ENCODE results near the gene TPH1.

Gene TPH1

DNA sequence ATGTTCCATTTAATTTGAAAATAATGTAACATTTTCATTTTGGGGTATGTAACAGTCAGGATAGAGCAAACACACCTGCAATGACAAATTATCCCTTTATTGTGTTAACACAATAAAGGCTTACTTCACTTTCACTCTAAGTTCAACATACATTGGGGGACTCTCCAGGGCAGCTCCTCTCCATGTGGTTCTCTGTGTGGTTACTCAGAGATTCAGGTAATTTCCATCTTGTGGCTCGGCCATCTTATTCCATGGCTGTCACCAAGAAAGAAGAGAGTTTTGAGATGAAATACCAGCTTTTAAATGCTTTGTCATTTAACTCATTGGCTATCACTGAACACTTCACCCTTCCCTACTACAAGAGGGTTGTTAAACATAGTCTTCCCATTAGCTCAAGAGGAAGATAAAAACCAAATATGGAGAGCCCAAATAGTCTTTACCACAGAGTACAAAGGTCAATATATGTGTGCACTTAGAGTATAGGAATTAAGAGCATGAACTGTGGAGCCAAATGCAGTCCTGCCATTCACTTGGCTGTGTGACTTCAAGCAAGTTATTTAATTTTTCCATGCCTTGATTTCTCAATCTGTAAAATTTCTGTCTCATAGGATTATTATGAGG, 10.6 kb upstream of the TPH1 start:
- no peaks in the 10 kb centered on the region for H4K20me1 ChIP-seq (ENCODE audit: insufficient read depth, low read length)
- H3K79me2 ChIP-seq (ENCODE audit: low read length) = no peaks in the 10 kb centered on the region
- H3K27me3 ChIP-seq (ENCODE audit: low read depth, low read length) = no peaks in the 10 kb centered on the region
- H3K4me1 ChIP-seq (ENCODE audit: low read length) = no peaks in the 10 kb centered on the region
- no peak overlapping the region for H2AFZ ChIP-seq (ENCODE audit: low read depth, low read length)
- no peak overlapping the region for H3K4me3 ChIP-seq (ENCODE audit: low read length)
- TF ChIP-seq EZH2phosphoT487 (IDR thresholded peaks at IDR 0.05; ENCODE audit: low read depth) = no peak
- TF ChIP-seq CTCF (IDR thresholded peaks at IDR 0.05; ENCODE audit: low read depth, low read length) = no peak
- H3K27ac ChIP-seq (ENCODE audit: low read length) = no peak overlapping the region
- H3K36me3 ChIP-seq (replicated peaks; ENCODE audit: low read depth, low read length) = no peaks in the 10 kb centered on the region
- H3K9me3 ChIP-seq (ENCODE audit: insufficient read depth, low read length) = no peaks in the 10 kb centered on the region
- no peak overlapping the region for H3K9ac ChIP-seq (ENCODE audit: low read length)
- no peak overlapping the region for H3K4me2 ChIP-seq (ENCODE audit: low read length)

- H3K4me2 ChIP-seq (ENCODE audit: low read length) = no peak overlapping the region
- no peak overlapping the region for H2AFZ ChIP-seq (ENCODE audit: low read depth, low read length)
- H3K27ac ChIP-seq (ENCODE audit: low read length) = no peak overlapping the region
- H3K9ac ChIP-seq (ENCODE audit: low read length) = no peak overlapping the region
- no peaks in the 10 kb centered on the region for H3K36me3 ChIP-seq (replicated peaks; ENCODE audit: low read depth, low read length)
- TF ChIP-seq CTCF (IDR thresholded peaks at IDR 0.05; ENCODE audit: low read depth, low read length) (no peak), EZH2phosphoT487 (IDR thresholded peaks at IDR 0.05; ENCODE audit: low read depth) (no peak)
- H3K4me3 ChIP-seq (ENCODE audit: low read length) = no peak overlapping the region
- no peaks in the 10 kb centered on the region for H3K9me3 ChIP-seq (ENCODE audit: insufficient read depth, low read length)
- H4K20me1 ChIP-seq (ENCODE audit: insufficient read depth, low read length) = no peaks in the 10 kb centered on the region
- H3K4me1 ChIP-seq (ENCODE audit: low read length) = peaks cover 9% of the 10 kb centered on the region
- H3K79me2 ChIP-seq (ENCODE audit: low read length) = no peaks in the 10 kb centered on the region
- H3K27me3 ChIP-seq (ENCODE audit: low read depth, low read length) = no peaks in the 10 kb centered on the region
These were observed 8.5 kb upstream of the TPH1 start for GRCh38 chr11:18054511-18055103.

- H3K79me2 ChIP-seq (ENCODE audit: low read length) = no peaks in the 10 kb centered on the region
- no peaks in the 10 kb centered on the region for H4K20me1 ChIP-seq (ENCODE audit: insufficient read depth, low read length)
- H3K36me3 ChIP-seq (replicated peaks; ENCODE audit: low read depth, low read length) = no peaks in the 10 kb centered on the region
- no peaks in the 10 kb centered on the region for H3K9me3 ChIP-seq (ENCODE audit: insufficient read depth, low read length)
- H3K27ac ChIP-seq (ENCODE audit: low read length) = no peak overlapping the region
- no peak overlapping the region for H3K4me2 ChIP-seq (ENCODE audit: low read length)
- peaks cover 5% of the 10 kb centered on the region; the same call in 1 of the 2 replicates for H3K27me3 ChIP-seq (ENCODE audit: low read depth, low read length)
- no peak overlapping the region for H3K9ac ChIP-seq (ENCODE audit: low read length)
- peaks cover 9% of the 10 kb centered on the region for H3K4me1 ChIP-seq (ENCODE audit: low read length)
- H3K4me3 ChIP-seq (ENCODE audit: low read length) = no peak overlapping the region
- no peak overlapping the region for H2AFZ ChIP-seq (ENCODE audit: low read depth, low read length)
- TF ChIP-seq CTCF (IDR thresholded peaks at IDR 0.05; ENCODE audit: low read depth, low read length) (no peak), EZH2phosphoT487 (IDR thresholded peaks at IDR 0.05; ENCODE audit: low read depth) (no peak)
These were observed 4.8 kb upstream of the TPH1 start for GRCh38 chr11:18050848-18051247.

DNA sequence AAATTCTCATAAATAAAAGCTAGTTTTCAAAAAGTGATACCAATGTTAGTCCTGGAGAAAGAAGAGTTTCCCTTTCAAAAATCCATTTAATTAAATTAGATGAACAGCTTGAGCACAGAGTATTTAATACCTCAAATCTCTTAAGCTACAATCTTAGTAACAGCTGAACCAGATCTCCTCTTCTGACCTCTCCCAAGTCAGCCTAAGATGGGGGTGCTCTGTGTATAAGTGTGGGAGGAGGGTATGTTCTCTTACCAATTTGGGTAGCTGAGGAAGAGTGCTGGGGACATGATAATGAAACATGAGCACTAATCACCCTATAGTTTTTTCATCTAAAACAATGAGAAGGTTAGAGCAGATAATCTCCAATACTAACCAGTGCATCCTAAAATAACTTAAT, 9.6 kb downstream of the TPH1 start:
- H3K27ac ChIP-seq (ENCODE audit: low read length) = no peak overlapping the region
- H4K20me1 ChIP-seq (ENCODE audit: insufficient read depth, low read length) = no peaks in the 10 kb centered on the region
- no peak overlapping the region for H3K4me3 ChIP-seq (ENCODE audit: low read length)
- no peak overlapping the region for H2AFZ ChIP-seq (ENCODE audit: low read depth, low read length)
- TF ChIP-seq EZH2phosphoT487 (IDR thresholded peaks at IDR 0.05; ENCODE audit: low read depth) = no peak
- no peak for TF ChIP-seq CTCF (IDR thresholded peaks at IDR 0.05; ENCODE audit: low read depth, low read length)
- H3K9ac ChIP-seq (ENCODE audit: low read length) = no peak overlapping the region
- no peaks in the 10 kb centered on the region for H3K9me3 ChIP-seq (ENCODE audit: insufficient read depth, low read length)
- H3K27me3 ChIP-seq (ENCODE audit: low read depth, low read length) = no peaks in the 10 kb centered on the region; the same call in none of the 2 replicates
- no peak overlapping the region for H3K4me2 ChIP-seq (ENCODE audit: low read length)
- no peaks in the 10 kb centered on the region for H3K79me2 ChIP-seq (ENCODE audit: low read length)
- H3K36me3 ChIP-seq (replicated peaks; ENCODE audit: low read depth, low read length) = no peaks in the 10 kb centered on the region
- H3K4me1 ChIP-seq (ENCODE audit: low read length) = no peaks in the 10 kb centered on the region

All from OCI-LY3 (cell line).